ENCODE measurements around the gene TOM1.

DNA sequence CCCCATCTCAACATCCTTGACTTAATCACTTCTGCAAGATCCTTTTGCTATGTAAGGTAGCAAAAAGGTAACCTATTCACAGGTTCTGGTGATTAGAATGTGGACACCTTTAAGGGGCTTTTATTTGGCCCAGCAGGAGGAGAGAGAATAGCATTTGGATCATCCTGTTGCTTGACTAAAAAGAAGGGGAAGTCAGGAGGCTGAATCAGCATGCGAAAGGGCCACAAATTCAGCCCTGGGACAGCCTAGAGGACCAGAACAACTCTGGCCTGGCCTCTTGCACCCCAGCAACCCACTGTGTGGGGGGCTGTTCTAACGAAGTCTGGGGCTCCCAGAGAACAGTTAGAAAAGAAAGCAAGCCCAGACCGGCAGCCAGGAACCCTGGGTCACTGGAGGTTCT is 78.0 kb downstream of the TOM1 start:
- TF ChIP-seq POLR2AphosphoS5 (IDR thresholded peaks at IDR 0.05; ENCODE audit: low read depth, low read length) (no peak), POLR2A (IDR thresholded peaks at IDR 0.05; ENCODE audit: low read depth, low read length) (no peak), TAF1 (IDR thresholded peaks at IDR 0.05; ENCODE audit: low read depth, low read length) (no peak), SPI1 (IDR thresholded peaks at IDR 0.05; ENCODE audit: low read depth, low read length) (no peak), POU2F2 (IDR thresholded peaks at IDR 0.05; ENCODE audit: low read depth, low read length) (no peak), PAX5 (IDR thresholded peaks at IDR 0.05; ENCODE audit: insufficient read depth, low read length, severe bottlenecking) (no peak)
